GM12878 (cell line): ENCODE data around the gene DBX2. TPM values are rescaled to one million over a fixed set of nuclear protein-coding genes. Genes with fewer than 3 reads are reported as not detected.

ENCODE experiments used
- ATAC-seq: fragments of 200-7000 bp; cut with Tn5 transposase; 3 replicates; pipeline ENCODE4 v1.9.1; 2020; ENCODE audit warnings: mild to moderate bottlenecking, moderate library complexity
- BruUV-seq: library from RNA; stranded (reverse); fragments of 400-500 nt; replicated peaks from 2 replicates; lab custom pipeline; 2021; lab: Mats Ljungman, UMichigan
- CTCF ChIA-PET: fragments of 300-600 bp; sonication (Branson Sonifier 250); formaldehyde crosslinking; extraction: SDS; loops from one replicate; lab custom pipeline; 2021; ENCODE audit warnings: inconsistent platforms; lab: Yijun Ruan, JAX
- POLR2A ChIA-PET: fragments of 350-600 bp; formaldehyde crosslinking; extraction: SDS; loops from one replicate; lab custom pipeline; 2021; ENCODE audit warnings: inconsistent platforms; lab: Charles Lee
- RAD21 ChIA-PET: fragments of 300-600 bp; sonication (Branson Sonifier 250); formaldehyde crosslinking; loops from one replicate; lab custom pipeline; 2023; ENCODE audit warnings: antibody characterized with exemption; ENCODE audit not compliant: unreplicated experiment; lab: Charles Lee
- SMC1A ChIA-PET: fragments of 300-600 bp; sonication (Branson Sonifier 250); formaldehyde crosslinking; loops from one replicate; lab custom pipeline; 2023; ENCODE audit not compliant: unreplicated experiment, uncharacterized antibody; lab: Charles Lee
- DNase-seq: peaks from one replicate; pipeline ENCODE4 v3.0.0-alpha.2; 2011; ENCODE audit warnings: low read depth, low spot score
- FAIRE-seq: peaks from 3 replicates; lab custom pipeline; 2011; peaks lifted over from hg19 to GRCh38; lab: Jason Lieb, UNC
- H2AFZ ChIP-seq: 2 replicates; pipeline ENCODE4 v1.6.0; 2011; ENCODE audit warnings: low read depth, low read length, control low read depth; ENCODE audit not compliant: control insufficient read depth
- H3K27ac ChIP-seq: 2 replicates; pipeline ENCODE4 v1.5.1; 2011; ENCODE audit warnings: control low read depth; ENCODE audit not compliant: control insufficient read depth, insufficient read depth
- H3K27me3 ChIP-seq, 2 experiments: replicated peaks in 1 of 2; 2 replicates each; pipeline versions ENCODE4 v1.6.0 to v1.6.1; 2011; ENCODE audit warnings: low read length in 1 of 2; ENCODE audit not compliant: control insufficient read depth in 2 of 2, insufficient read depth in 2 of 2
- H3K36me3 ChIP-seq, 2 experiments: 2 replicates each; pipeline ENCODE4 v1.5.1; 2011; ENCODE audit warnings: low read length in 1 of 2; ENCODE audit not compliant: control insufficient read depth in 2 of 2, insufficient read depth in 2 of 2
- H3K4me1 ChIP-seq: 2 replicates; pipeline ENCODE4 v1.6.1; 2011; ENCODE audit warnings: mild to moderate bottlenecking, low read length, moderate library complexity, mixed read lengths; ENCODE audit not compliant: control insufficient read depth, insufficient read depth
- H3K4me2 ChIP-seq: 2 replicates; pipeline ENCODE4 v1.6.0; 2011; ENCODE audit warnings: control low read depth; ENCODE audit not compliant: control insufficient read depth, insufficient read depth
- H3K4me3 ChIP-seq: fragments of 200-600 bp; sonication (generic); 2 replicates; pipeline ENCODE4 v1.5.1; 2016
- H3K79me2 ChIP-seq: 2 replicates; pipeline ENCODE4 v1.6.0; 2011; ENCODE audit warnings: low read length; ENCODE audit not compliant: control insufficient read depth, insufficient read depth
- H3K9ac ChIP-seq: 2 replicates; pipeline ENCODE4 v1.8.0; 2011; ENCODE audit warnings: low read length, control low read depth, mixed read lengths; ENCODE audit not compliant: control insufficient read depth, insufficient read depth
- H3K9me3 ChIP-seq: replicated peaks from 3 replicates; pipeline ENCODE4 v1.5.1; 2011; ENCODE audit warnings: mild to moderate bottlenecking, low read length; ENCODE audit not compliant: control insufficient read depth, insufficient read depth
- H4K20me1 ChIP-seq: 2 replicates; pipeline ENCODE4 v1.6.0; 2011; ENCODE audit not compliant: control insufficient read depth, insufficient read depth
- BHLHE40 ChIP-seq, 2 experiments: fragments of 450-650 bp in 1 of 2; IDR thresholded peaks; 2 replicates each; pipeline ENCODE4 v1.6.1; 2011 to 2017; ENCODE audit warnings: low read depth in 2 of 2, borderline replicate concordance in 1 of 2, improper control_type of control experiment in 1 of 2, low read length in 1 of 2, mild to moderate bottlenecking in 1 of 2
- GATAD2B ChIP-seq: fragments of 450-650 bp; conservative IDR thresholded peaks from 2 replicates; pipeline ENCODE4 v1.6.1; 2017; ENCODE audit warnings: low read depth, mild to moderate bottlenecking, moderate library complexity
- PML ChIP-seq: IDR thresholded peaks from 2 replicates; pipeline ENCODE4 v1.6.1; 2012; ENCODE audit warnings: low read length, inconsistent platforms
- RCOR1 ChIP-seq: conservative IDR thresholded peaks from 2 replicates; pipeline ENCODE4 v1.6.1; 2012; ENCODE audit warnings: low read depth, low read length, improper control_type of control experiment
- TARDBP ChIP-seq: IDR thresholded peaks from 2 replicates; pipeline ENCODE4 v1.6.1; 2016; ENCODE audit warnings: borderline replicate concordance
- in situ Hi-C: fragments of 300-500 bp; cut with MboI; formaldehyde crosslinking; loops from 9 replicates; pipeline ENCODE4 v1.14.3; 2018; ENCODE audit warnings: mixed read lengths
- intact Hi-C: fragments of 100-400 bp; cut with micrococcal nuclease; formaldehyde crosslinking; loops from one replicate; pipeline ENCODE4 v1.14.2; 2022; ENCODE audit not compliant: unreplicated experiment
- polyA plus RNA-seq, 11 experiments: library from polyadenylated mRNA; depleted of rRNA in 4 of 11; unstranded in 6 of 11; stranded (reverse) in 5 of 11; fragments of >200 nt; fragmentation: Nextera tagmentation in 4 of 11; fragmentation: Illumina TruSeq in 1 of 11; extraction: Ambion mirVana in 4 of 11; extraction: Trizol in 1 of 11; gene quantifications; 1 replicate in 1 of 11; 2 replicates in 10 of 11; pipeline versions ENCODE4 v1.2.1 to v1.2.3, GENCODE V29; 2011 to 2016; ENCODE audit warnings: inconsistent platforms in 2 of 11, missing spikeins in 2 of 11, low read depth in 1 of 11
- total RNA-seq, 4 experiments: library from RNA; depleted of rRNA in 3 of 4; stranded (reverse); fragments of >200 nt in 3 of 4; fragmentation: Illumina TruSeq in 1 of 4; extraction: Trizol in 1 of 4; gene quantifications; 2 replicates each; pipeline versions ENCODE4 v1.2.1 to v1.2.3, GENCODE V29; 2013 to 2021
- TF ChIP-seq, protein P1 (sequence below): fragments of 450-650 bp; formaldehyde crosslinking; IDR thresholded peaks from 2 replicates; pipeline ENCODE4 v1.4.0; 2022; ENCODE audit warnings: mild to moderate bottlenecking, moderate library complexity
- TF ChIP-seq, protein P2 (sequence below): fragments of 450-650 bp; IDR thresholded peaks from 2 replicates; pipeline ENCODE4 v1.6.1; 2017; ENCODE audit warnings: antibody characterized with exemption, mild to moderate bottlenecking, moderate library complexity

DBX2 gene
- total and polyA plus RNA-seq, 10 of the 15 experiments (the other 5 are each of a cell fraction or from before 2014, with no cell fraction given): not detected

- no peak for TF ChIP-seq GATAD2B
- TF ChIP-seq, protein P1, sequence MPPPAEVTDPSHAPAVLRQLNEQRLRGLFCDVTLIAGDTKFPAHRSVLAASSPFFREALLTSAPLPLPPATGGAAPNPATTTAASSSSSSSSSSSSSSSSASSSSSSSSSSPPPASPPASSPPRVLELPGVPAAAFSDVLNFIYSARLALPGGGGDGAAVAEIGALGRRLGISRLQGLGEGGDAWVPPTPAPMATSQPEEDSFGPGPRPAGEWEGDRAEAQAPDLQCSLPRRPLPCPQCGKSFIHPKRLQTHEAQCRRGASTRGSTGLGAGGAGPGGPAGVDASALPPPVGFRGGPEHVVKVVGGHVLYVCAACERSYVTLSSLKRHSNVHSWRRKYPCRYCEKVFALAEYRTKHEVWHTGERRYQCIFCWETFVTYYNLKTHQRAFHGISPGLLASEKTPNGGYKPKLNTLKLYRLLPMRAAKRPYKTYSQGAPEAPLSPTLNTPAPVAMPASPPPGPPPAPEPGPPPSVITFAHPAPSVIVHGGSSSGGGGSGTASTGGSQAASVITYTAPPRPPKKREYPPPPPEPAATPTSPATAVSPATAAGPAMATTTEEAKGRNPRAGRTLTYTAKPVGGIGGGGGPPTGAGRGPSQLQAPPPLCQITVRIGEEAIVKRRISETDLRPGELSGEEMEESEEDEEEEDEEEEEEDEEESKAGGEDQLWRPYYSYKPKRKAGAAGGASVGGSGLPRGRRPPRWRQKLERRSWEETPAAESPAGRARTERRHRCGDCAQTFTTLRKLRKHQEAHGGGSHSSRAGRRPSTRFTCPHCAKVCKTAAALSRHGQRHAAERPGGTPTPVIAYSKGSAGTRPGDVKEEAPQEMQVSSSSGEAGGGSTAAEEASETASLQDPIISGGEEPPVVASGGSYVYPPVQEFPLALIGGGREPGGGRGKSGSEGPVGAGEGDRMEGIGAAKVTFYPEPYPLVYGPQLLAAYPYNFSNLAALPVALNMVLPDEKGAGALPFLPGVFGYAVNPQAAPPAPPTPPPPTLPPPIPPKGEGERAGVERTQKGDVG (CRISPR knock-in tag): no peak
- no peak for TF ChIP-seq TARDBP
- no peak for TF ChIP-seq PML
- no peak for TF ChIP-seq BHLHE40 (IDR thresholded peaks at IDR 0.05; ENCODE audit: borderline replicate concordance in 1 of 2, low read depth in 2 of 2, low read length in 1 of 2)
- TF ChIP-seq RCOR1: no peak
Observed at GRCh38 chr12:45065125-45065626, 14.3 kb upstream of the DBX2 start (continued).

DNA sequence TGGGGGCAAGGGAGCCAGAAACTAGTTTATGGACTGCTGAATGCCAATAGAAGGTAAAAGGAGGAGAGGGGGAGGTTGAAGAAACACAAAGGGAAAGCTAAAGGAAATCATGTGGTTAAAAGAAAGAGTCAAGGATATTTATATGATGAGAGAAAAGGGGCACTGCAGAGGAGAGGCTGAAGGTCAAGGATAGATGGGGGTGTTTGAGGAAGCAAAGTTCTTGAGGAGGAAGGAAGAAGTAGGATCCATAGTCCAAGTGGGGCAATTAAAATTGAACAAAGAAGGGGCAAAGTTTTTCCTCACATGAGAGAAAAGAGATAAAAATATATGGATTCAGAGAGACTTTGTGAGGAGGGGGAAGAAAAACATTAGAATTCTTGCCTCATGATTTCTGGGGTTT is 10.1 kb upstream of the DBX2 start:
- H2AFZ ChIP-seq: no peak overlapping the region
- TF ChIP-seq, protein P2, sequence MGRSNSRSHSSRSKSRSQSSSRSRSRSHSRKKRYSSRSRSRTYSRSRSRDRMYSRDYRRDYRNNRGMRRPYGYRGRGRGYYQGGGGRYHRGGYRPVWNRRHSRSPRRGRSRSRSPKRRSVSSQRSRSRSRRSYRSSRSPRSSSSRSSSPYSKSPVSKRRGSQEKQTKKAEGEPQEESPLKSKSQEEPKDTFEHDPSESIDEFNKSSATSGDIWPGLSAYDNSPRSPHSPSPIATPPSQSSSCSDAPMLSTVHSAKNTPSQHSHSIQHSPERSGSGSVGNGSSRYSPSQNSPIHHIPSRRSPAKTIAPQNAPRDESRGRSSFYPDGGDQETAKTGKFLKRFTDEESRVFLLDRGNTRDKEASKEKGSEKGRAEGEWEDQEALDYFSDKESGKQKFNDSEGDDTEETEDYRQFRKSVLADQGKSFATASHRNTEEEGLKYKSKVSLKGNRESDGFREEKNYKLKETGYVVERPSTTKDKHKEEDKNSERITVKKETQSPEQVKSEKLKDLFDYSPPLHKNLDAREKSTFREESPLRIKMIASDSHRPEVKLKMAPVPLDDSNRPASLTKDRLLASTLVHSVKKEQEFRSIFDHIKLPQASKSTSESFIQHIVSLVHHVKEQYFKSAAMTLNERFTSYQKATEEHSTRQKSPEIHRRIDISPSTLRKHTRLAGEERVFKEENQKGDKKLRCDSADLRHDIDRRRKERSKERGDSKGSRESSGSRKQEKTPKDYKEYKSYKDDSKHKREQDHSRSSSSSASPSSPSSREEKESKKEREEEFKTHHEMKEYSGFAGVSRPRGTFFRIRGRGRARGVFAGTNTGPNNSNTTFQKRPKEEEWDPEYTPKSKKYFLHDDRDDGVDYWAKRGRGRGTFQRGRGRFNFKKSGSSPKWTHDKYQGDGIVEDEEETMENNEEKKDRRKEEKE: no peak
- FAIRE-seq (no peak), ATAC-seq (no peak), DNase-seq (no peak)
- H3K9me3 ChIP-seq: no peaks in the 10 kb centered on the region
- H3K4me2 ChIP-seq: no peak overlapping the region
- BruUV-seq: no TSS peak
- no peak overlapping the region for H3K9ac ChIP-seq
- ChIA-PET RAD21 (no interaction called here), SMC1A (interaction anchor here (0.6 kb wide), 1 partner anchor 43 kb away, joined by 3 read pairs; no protein-coding TSS in a partner anchor), POLR2A (no interaction called here), CTCF (interaction anchor here (0.6 kb wide), 1 partner anchor 341 kb away, joined by 3 read pairs; no protein-coding TSS in a partner anchor)
- in situ Hi-C loops (no loop called here), intact Hi-C loops (no loop called here)
- no peaks in the 10 kb centered on the region; a peak in 1 of 4 replicates for H3K27me3 ChIP-seq
- no peaks in the 10 kb centered on the region for H4K20me1 ChIP-seq
- no peaks in the 10 kb centered on the region for H3K4me1 ChIP-seq
- H3K27ac ChIP-seq: no peak overlapping the region
- no peaks in the 10 kb centered on the region for H3K79me2 ChIP-seq
- H3K4me3 ChIP-seq: no peak overlapping the region
- H3K36me3 ChIP-seq: no peaks in the 10 kb centered on the region
